Fibroblast of skin of left biceps (primary cell): ENCODE results near the gene MLLT10.

ENCODE experiments used
- DNase-seq, 2 experiments: peaks; one replicate each; pipeline ENCODE4 v3.0.0-alpha.2; 2013; ENCODE audit warnings: low read depth in 2 of 2

The MLLT10 gene

GRCh38 chr10:21634599-21635365 lies 100.8 kb downstream of the MLLT10 start:
- DNase-seq: no peak

GRCh38 chr10:21637795-21638194 lies 103.8 kb downstream of the MLLT10 start:
- no peak for DNase-seq

GRCh38 chr10:21638681-21639080 lies 104.6 kb downstream of the MLLT10 start:
- no peak for DNase-seq

- DNase-seq: no peak
Observed at GRCh38 chr10:21648040-21648439, 114.0 kb downstream of the MLLT10 start.

- DNase-seq: no peak
Observed at GRCh38 chr10:21649454-21649872, 115.4 kb downstream of the MLLT10 start.

- DNase-seq: no peak
Observed at GRCh38 chr10:21650353-21650752, 116.3 kb downstream of the MLLT10 start.

GRCh38 chr10:21655236-21655635 lies 121.2 kb downstream of the MLLT10 start:
- no peak for DNase-seq

- no peak for DNase-seq
Observed at GRCh38 chr10:21655687-21656086, 121.7 kb downstream of the MLLT10 start.

- DNase-seq: no peak
Observed at GRCh38 chr10:21661087-21661486, 127.1 kb downstream of the MLLT10 start.

- no peak for DNase-seq
Observed at GRCh38 chr10:21661935-21662334, 127.9 kb downstream of the MLLT10 start.

GRCh38 chr10:21662635-21663034 lies 128.6 kb downstream of the MLLT10 start:
- DNase-seq: no peak

GRCh38 chr10:21668831-21669230 lies 134.8 kb downstream of the MLLT10 start:
- no peak for DNase-seq

- no peak for DNase-seq
Observed at GRCh38 chr10:21670391-21670790, 136.4 kb downstream of the MLLT10 start.

- no peak for DNase-seq
Observed at GRCh38 chr10:21673668-21674067, 139.6 kb downstream of the MLLT10 start.

GRCh38 chr10:21675157-21675796 lies 141.2 kb downstream of the MLLT10 start:
- DNase-seq: no peak

- DNase-seq: no peak
Observed at GRCh38 chr10:21677551-21677950, 143.5 kb downstream of the MLLT10 start.

GRCh38 chr10:21681156-21681555 lies 147.1 kb downstream of the MLLT10 start:
- DNase-seq: no peak

- DNase-seq: peak; percentile 40 to 42
Observed at GRCh38 chr10:21687266-21688008, 153.4 kb downstream of the MLLT10 start.

- no peak for DNase-seq
Observed at GRCh38 chr10:21688009-21688332, 153.9 kb downstream of the MLLT10 start.

- DNase-seq: no peak
Observed at GRCh38 chr10:21688870-21689269, 154.8 kb downstream of the MLLT10 start.

GRCh38 chr10:21689881-21690280 lies 155.8 kb downstream of the MLLT10 start:
- DNase-seq: no peak

GRCh38 chr10:21692916-21693315 lies 158.9 kb downstream of the MLLT10 start:
- no peak for DNase-seq

- no peak for DNase-seq
Observed at GRCh38 chr10:21693418-21693817, 159.4 kb downstream of the MLLT10 start.
